CD4-positive, alpha-beta T cell treated with Interleukin-17A for 1 hour (primary cell): Measurements from ENCODE around the gene HNRNPM.
"Not testable (repeated sequence)": the region's sequence is repeated elsewhere in the genome, so short reads cannot be mapped to it uniquely, and the experiment has no call there.

Source experiments
- DNase-seq: peaks from one replicate; pipeline ENCODE4 v3.0.0-alpha.2; 2020

HNRNPM gene, protein sequence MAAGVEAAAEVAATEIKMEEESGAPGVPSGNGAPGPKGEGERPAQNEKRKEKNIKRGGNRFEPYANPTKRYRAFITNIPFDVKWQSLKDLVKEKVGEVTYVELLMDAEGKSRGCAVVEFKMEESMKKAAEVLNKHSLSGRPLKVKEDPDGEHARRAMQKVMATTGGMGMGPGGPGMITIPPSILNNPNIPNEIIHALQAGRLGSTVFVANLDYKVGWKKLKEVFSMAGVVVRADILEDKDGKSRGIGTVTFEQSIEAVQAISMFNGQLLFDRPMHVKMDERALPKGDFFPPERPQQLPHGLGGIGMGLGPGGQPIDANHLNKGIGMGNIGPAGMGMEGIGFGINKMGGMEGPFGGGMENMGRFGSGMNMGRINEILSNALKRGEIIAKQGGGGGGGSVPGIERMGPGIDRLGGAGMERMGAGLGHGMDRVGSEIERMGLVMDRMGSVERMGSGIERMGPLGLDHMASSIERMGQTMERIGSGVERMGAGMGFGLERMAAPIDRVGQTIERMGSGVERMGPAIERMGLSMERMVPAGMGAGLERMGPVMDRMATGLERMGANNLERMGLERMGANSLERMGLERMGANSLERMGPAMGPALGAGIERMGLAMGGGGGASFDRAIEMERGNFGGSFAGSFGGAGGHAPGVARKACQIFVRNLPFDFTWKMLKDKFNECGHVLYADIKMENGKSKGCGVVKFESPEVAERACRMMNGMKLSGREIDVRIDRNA

DNA sequence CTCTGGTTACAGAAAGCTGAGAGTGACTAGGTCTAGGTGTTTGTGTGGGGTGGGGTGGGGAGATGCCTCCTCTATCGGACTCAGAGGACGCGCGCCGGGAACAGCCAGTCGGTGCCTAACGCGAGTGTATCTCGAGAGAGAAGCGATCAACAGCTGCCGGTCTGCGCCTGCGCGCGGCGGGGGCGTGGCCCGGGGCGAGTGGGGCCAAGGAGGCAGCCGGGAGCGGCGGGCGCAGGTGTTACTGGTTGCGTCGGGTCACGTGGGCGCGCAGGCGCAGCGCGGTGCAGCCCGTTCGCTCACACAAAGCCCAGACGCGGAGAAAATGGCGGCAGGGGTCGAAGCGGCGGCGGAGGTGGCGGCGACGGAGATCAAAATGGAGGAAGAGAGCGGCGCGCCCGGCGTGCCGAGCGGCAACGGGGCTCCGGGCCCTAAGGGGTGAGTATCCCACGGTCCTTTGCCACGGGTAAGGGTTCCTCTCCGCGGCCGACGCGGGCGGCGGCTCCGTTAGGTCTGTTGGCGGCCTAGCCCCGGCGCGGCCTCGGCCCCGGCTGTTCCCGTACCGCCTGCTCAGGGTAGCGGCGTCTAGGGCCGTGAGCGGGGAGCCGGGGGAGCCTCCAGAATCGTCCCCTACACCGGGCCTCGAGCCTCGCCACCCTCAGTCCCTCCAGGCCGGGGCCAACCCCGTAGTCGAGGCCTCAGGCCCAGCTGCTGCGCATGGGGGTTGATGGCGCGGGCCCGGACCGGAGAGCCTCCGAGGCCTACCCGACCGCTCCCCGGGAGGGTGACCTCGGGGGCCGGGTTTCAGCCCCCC lies at the start of gene HNRNPM:
HNRNPM (plus strand) TSS at position 299 of the 811 bp plus-strand sequence; CDS start at position 323, 24 bp downstream.
- peak; percentile 99 for DNase-seq

DNA sequence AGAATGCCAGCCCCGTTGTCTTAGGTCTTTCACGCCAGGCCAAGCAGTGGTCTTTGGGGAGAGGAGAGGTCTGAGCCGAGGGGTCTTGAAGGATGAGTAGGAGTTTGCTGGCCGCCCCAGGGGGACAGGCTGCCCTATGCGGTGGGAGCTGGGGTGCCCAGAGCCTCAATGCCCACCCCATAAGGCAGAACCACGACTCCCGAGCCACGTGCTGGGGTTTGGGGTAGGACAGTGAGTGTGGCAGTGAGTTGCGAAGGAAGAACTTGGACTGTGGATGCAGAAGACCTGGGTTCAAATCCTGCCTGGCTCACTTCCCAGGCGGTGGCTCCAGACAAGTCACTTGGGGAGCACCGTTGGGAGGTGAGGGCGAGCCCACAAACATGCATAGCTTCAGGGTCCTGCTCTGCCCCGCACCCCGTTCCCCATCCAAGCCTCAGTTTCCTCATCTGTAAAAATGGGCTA lies 49.1 kb upstream of the HNRNPM start:
- DNase-seq, result no peak

DNA sequence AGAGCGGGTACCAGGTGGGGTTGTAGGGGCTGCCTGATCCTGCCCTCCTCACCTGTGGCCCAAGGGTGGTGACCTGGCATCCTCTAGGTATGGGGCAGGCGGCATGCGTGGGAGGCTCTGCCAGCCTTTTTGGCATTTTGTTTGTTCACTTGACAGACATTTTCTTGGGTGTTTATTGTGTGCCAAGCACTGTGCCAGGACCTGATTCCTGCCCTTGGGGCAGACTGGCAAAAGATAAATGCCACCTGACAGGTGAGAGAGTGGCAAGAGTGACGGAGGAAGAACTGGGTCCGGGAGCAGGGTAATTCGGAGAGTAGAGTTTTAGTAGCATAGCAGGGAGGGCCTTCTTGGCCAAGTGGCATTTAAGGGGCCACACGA lies 48.6 kb upstream of the HNRNPM start:
- DNase-seq, result no peak

DNA sequence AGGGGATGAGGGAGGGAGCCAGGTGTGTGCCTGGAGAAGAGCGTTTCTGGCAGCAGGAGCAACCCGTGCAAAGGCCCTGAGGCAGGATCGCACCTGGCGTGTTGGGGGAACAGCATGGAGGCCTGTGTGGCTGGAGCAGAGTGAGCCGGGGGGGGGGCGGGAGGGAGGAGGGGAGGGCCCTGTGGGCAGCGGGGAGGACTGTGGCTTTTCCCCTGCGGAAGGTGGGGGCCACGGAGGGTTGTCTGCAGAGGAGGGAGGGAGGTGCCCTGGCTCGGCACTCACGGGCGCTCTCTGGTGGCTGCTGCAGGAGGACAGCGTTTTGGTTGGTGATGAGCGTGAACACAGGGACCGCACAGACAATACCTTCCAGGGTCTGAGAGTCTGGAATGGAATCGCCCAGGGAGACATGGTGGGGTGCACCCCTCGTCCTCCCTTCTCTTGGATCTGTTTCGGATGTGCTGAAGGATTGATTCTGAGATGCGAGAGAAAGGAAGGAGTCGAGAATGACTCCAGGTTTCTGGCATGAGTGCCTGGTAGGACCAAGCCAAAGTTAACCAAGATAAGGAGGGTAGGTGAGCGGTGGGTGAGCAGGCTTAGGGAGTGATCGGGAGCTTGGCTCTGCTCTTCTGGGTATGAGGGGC lies 48.1 kb upstream of the HNRNPM start:
- peak; percentile 85 for DNase-seq

DNA sequence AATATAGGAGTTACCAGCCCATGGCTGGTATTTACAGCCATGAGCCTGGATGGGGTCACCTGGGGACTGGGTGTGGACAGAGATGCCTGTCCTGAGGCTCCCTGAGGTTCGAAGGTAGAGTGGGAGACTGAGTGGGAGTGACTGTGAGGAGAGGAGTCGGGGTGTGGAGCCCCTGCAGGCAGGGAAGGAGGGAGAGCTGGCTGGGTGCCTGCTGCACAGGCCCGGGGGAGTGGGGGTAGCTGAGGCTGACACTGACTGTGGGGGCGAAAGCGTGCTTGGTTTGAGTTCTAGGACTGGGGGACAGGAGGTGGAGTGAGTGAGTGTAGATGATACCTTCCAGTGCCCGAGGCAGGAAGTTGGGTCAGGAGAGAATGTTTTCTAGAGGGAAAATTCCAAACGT lies 47.5 kb upstream of the HNRNPM start:
- DNase-seq, result no peak

DNA sequence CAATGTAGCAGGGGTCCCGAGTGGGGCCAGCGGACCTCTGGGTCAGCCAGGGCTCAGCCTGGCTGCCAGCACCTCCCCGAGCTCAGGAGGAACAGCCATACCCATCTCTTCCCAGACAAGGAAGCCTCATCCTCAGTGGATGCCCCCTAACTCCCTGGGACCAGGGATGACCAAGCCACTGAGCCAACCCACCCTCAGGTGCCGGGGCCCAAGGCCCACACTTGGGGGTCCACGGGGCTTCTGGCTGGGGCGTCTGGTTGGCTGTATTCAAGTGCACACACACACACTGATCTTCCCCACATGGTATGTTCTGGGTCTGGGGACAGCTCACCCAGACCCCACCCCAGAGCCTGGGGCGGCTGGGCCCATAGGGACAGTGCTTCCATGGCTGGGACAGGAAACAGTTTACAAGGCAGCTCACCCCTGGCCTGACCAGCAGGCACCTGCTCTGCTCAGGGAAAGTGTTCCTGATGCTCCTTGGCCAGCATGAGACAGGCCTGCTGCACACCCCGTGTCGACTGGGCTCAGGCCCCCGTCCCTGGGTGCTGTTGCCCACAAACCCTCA lies 46.9 kb upstream of the HNRNPM start:
- DNase-seq, result no peak

DNA sequence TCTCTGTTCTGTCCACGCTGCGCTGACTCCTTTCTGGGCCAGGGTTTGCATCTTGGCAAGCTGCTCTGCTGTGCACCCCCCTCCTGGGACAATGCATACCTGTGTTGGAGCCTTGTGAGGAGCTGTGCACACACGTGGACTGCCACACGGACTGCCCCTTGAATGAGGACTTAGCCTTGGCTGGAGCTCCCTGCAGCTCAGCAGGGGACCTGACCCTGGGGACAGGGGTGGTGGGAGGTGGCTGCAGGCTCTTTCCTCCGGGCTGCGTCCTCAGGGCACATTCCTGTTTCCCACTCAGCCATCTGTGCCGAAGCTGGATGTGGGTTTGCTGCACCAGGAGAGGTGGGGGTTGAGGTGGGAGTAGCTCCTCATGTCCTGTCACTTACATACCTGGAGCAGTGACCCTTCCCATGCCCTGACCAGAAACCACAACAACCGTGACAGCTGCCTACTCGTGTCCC lies 46.4 kb upstream of the HNRNPM start:
- DNase-seq, result no peak

DNA sequence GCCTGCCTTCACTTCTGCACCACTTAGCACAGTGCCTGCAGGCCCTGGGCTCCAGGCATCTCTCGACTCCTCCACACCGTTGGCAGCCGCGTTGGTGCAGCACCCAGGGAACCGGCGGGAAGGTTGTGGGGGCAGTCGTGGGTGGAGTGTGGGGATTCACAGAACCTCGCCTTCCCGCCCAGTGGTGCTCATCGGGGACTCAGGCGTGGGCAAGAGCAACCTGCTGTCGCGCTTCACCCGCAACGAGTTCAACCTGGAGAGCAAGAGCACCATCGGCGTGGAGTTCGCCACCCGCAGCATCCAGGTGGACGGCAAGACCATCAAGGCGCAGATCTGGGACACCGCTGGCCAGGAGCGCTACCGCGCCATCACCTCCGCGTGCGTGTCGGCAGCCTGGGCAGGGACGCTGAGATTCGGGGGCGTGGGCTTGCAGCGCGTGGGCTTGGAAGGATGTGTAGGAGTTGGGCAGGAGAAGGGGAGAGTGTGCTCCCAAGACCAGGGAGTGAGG lies 45.0 kb upstream of the HNRNPM start:
- no peak for DNase-seq

DNA sequence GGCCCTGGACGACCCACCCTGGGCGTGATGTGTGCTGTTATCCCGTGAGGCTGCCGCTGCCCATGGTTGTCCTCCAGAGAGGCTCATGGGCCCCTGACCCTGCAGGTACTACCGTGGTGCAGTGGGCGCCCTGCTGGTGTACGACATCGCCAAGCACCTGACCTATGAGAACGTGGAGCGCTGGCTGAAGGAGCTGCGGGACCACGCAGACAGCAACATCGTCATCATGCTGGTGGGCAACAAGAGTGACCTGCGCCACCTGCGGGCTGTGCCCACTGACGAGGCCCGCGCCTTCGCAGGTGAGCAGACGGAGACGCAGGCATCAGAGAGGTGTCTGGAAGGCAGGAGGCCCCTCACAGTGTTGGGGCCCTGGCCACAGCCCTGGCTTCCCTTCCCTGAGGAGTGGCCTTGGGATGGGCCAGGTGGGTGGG lies 42.8 kb upstream of the HNRNPM start:
- DNase-seq, result no peak

DNA sequence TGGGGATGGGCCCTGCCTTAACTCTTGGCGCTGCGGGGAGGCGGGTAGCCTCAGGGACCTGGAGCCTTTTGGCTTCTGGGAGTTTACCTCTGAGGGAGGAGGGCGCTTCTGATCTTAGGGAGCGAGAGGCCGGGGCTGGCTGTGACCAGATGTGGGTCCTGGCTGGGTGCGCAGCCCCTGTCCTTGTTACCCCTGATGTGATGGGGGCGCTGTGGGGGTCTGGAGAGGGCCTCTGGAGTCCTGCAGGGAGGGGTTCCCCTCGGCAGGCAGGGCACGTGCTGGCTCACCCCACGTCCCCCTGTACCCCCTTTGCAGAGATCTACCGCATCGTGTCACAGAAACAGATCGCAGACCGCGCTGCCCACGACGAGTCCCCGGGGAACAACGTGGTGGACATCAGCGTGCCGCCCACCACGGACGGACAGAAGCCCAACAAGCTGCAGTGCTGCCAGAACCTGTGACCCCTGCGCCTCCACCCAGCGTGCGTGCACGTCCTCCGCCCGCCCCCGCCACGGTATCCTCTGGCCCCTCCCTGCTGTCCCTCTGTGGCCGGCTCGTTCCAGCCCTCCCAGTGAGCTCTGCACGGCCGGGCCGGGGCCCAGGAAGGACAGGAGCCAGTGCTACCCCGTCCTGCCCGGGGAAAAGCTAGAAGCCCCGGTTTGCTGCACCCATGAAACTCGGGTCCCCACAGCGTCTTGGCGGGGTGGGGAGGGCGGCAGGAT lies 41.5 kb upstream of the HNRNPM start:
- no peak for DNase-seq

DNA sequence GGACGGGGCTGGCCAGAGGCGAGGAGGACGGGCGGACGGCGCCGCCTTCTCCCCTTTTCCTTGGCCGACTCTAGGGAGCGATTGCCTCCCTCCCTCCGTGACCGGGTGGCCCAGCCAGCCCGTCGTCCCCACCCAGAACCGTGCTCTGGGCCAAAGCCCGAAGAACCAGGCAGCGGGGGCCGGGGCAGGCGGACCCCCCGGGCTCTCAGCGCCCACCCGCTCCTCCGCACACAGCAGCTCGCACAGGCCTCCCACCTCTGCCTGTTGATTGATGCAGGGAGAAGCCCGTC lies 41.0 kb upstream of the HNRNPM start:
- DNase-seq, result no peak

DNA sequence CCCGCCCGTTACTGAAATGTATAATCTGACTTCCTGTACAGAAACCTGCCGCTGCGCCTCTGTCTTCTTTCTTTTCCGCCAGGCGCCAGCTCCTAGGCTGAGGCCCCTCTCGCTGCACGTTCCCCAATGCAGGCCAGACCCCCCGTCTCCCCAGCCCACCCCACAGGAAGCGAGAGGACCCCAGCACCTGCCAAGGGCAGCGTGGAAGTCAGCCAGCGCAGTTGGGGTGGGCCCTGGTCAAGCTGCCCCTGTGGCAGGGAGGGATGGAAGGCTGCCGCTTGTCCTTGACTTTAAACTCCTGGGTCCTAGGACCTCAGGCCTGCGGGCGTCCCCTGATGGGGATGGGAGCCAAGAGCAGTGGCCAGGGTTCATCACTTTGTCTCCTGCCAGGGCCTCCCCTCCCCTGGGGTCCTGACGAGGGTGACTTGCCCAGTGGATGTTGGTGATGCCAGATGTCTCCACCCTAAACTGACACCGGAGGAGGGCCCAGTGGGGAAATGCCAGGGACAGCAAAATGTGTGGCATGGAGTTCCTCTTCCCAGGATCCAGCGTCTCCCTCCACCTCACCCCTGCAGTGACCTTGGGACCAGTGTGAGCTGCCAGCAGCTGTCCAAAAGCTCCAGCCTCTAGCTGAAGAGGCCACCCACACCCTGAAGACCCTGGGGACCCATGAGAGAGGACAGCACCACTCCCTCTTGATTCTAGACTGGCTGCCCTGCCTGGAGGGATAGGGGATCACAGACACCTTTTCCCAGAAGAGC lies 40.2 kb upstream of the HNRNPM start:
- DNase-seq, result no peak

DNA sequence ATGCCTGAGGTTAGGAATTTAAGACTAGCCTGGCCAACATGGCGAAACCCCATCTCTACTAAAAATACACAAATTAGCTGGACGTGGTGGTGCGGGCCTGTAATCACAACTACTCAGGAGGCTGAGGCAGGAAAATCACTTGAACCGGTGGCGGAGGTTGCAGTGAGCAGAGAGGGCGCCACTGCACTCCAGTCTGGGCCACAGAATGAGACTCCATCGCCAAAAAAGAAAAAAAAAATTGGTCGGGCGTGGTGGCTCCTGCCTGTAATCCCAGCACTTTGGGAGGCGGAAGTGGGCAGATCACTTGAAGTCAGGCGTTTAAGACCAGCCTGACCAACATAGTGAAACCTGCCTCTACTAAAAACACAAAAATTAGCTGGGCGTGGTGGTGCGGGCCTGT lies 34.1 kb upstream of the HNRNPM start:
- DNase-seq, result not testable (repeated sequence)

DNA sequence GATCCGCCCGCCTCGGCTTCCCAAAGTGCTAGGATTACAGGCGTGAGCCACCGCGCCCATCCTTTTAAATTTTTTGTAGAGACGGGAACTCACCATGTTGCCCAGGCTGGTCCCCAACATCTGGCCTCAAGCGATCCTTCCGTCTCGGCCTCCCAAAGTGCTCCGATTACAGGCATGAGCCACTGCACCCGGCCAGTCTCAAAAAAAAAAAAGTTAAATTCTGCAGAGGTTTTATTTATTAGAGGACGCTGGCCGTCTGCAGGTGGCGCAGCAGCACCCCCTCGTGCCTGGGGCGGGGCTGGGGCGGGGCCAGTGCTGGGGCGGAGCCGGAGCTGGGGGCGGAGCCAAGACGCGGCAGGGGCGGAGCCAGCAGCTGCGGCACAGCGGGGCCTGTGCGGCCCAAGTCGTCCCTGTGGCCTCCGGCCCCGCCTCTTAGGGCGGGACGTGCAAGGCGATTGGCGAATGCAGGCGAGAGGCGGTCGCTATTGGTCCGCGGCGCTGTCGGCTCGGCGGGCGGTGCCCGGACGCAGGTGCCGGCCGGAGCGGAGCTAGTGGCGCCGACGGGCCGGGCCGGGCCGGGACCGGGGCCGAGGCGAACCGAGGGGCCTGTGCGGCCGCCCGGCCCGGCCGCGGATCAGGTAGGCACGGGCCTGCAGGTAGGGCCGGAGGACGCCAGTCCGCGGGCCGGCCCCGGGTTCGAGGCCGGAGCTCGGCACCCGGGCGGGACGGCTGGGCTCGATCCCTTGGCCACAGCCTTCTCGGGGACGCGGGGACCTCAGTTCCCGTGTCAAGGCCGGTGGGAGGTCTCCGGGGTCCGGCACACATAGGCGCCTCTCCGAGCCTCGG lies 31.8 kb upstream of the HNRNPM start, which contains the start of gene MARCHF2:
MARCHF2 (plus strand) TSS at position 523 of the 846 bp plus-strand sequence. CDS start 8,536 bp downstream, outside the sequence.
- DNase-seq, result peak; percentile 98

DNA sequence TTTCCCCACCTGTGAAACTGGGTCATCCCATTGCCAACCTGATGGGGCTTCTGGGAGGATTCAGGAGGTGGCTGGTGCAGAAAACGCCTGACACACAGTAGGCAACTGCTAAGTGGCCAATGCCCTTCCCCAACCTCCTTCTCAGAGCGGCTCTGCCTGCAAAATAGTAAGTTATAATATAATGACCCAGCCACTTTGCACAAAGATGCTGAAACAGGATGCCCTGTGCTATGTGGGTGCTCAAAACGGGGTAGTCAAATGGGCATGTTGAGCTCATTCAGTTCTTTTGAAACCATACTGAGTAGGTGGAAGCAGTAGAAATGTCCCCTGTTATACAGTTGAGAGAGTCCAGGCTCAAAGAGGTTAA lies 31.2 kb upstream of the HNRNPM start:
- no peak for DNase-seq

DNA sequence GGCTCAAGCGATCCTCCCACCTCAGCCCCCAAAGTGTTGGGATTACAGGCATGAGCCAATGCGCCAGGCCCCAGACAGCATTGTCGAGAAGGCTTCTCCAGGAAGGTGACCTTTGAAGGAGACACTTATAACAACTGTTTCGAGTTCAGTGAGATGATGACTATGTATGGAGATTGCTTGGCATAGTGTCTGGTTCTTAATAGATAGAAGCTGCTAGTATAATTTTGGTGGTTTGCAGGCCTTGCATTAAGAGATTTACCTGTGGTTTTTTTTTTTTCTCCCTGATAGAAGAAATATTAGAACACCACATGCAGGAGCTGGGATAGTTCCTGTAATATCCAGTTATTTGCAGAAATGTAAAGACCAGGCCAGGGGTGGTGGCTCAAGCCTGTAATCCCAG lies 28.0 kb upstream of the HNRNPM start:
- no peak for DNase-seq

DNA sequence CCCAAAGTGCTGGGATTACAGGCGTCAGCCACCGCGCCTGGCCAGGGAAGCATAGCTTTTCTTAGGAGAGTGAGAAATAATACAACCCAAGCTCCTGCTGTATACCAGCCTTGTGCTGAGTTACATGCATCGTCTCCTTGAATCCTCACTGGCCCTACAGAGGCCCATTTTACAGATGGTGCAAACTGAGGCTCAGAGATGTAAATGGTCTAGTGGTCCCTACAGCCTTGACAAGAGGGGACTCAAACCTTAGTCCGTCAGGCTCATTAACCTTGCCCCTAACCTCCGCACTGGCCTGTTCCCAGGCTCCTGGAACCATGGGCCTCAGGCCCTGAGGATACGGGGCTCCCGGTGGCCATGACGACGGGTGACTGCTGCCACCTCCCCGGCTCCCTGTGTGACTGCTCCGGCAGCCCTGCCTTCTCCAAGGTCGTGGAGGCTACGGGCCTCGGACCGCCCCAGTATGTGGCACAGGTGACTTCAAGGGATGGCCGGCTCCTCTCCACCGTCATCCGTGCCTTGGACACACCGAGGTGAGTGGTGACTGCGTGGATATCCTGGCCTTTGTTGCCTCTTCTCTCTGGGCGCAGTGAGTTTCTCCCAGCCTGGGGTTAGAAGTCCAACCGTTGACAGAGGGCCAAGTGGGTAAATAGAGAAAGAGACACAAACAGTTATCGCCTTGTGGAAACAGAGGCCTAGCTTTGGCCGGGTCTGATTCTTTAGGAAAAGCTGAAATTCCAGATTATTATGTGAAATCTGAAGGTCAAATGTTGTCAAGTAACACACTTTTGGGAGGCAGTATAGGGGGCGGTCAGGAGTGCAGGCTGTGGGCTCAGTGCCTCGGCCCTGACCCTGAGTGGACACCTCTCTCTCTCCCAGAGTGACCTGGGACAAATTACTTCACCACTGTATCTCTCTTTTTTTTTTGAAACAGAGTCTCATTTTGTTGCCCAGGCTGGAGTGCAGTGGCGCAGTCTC lies 23.0 kb upstream of the HNRNPM start:
- no peak for DNase-seq

DNA sequence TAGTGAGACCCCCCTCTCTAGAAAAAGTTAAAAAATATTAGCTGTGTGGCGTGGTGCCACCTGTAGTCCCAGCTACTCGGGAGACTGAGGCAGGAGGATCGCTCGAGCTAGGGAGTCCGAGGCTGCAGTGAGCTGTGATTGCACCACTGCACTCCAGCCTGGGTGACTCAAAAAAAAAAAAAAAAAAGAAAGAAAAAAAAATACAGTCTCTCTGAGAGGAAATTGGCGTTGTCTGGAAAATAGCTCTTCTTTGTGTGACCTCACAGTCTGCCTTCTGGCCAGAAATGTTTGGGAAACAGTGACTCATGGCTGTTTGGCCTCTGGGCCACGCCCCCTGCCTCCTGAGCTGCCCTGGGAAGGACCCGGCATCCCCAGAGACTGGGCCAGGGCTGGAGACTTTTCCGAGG lies 21.0 kb upstream of the HNRNPM start:
- DNase-seq, result no peak

DNA sequence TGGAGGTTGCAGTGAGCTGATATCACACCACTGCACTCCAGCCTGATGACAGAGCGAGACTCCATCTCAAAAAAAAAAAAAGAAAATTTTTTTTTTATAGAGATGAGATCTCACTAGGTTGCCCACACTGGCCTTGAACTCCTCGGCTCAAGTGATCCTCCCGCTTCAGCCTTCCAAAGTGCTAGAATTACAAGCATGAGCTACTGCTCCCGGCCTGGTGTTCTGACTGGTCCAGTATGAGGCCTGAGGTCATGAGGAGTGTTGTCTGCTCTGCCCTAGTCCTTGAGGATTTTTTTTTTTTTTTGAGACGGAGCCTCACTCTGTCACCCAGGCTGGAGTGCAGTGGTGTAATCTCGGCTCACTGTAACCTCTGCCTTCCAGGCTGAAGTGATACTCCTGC lies 19.4 kb upstream of the HNRNPM start:
- DNase-seq, result not testable (repeated sequence)
